GM18858 (cell line): ENCODE measurements around the gene OR2G6.
"Not testable (repeated sequence)": the region's sequence is repeated elsewhere in the genome, so short reads cannot be mapped to it uniquely, and the experiment has no call there.

ENCODE experiments used
- ATAC-seq: cut with Tn5 transposase; IDR thresholded peaks from one replicate; pipeline ENCODE4 v1.9.1; 2021; ENCODE audit not compliant: unreplicated experiment

OR2G6 gene

GRCh38 chr1:248507773-248508172, at the start of gene OR2G6:
TSS of gene OR2G6 (plus strand) at chr1:248508073. CDS start at chr1:248521647, 13,574 bp downstream.
- ATAC-seq, result not testable (repeated sequence)

- not testable (repeated sequence) for ATAC-seq
Measured at GRCh38 chr1:248459117-248459516, 48.8 kb upstream of the OR2G6 start.

GRCh38 chr1:248471154-248471553, 36.7 kb upstream of the OR2G6 start:
- no peak for ATAC-seq

DNA sequence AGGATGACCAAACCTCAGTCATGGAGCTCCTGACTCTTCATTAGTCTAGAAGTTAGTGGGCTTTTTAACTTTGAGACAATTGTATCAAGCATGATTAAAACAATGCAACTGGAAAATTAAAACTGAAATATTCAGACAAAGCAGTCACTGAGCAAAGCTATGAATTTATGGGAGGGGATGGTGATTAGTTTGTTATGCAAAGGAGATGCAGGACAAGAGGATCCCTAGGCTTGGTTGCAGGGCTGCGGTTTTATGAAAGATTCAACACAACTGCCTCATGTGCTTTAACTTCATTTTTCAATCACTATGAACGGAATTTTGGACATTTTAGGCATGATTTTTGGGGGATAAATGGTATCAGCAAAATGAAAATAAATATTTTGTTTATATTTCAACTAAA, 35.8 kb upstream of the OR2G6 start:
- not testable (repeated sequence) for ATAC-seq

- ATAC-seq, result not testable (repeated sequence)
Measured at GRCh38 chr1:248473051-248473450, 34.8 kb upstream of the OR2G6 start, which contains the start of gene OR2T3. TSS of gene OR2T3 (plus strand) at chr1:248473351. CDS start at chr1:248473351, 0 bp downstream.

- peak; percentile 79 for ATAC-seq
Measured at GRCh38 chr1:248475660-248476059, 32.2 kb upstream of the OR2G6 start.

DNA sequence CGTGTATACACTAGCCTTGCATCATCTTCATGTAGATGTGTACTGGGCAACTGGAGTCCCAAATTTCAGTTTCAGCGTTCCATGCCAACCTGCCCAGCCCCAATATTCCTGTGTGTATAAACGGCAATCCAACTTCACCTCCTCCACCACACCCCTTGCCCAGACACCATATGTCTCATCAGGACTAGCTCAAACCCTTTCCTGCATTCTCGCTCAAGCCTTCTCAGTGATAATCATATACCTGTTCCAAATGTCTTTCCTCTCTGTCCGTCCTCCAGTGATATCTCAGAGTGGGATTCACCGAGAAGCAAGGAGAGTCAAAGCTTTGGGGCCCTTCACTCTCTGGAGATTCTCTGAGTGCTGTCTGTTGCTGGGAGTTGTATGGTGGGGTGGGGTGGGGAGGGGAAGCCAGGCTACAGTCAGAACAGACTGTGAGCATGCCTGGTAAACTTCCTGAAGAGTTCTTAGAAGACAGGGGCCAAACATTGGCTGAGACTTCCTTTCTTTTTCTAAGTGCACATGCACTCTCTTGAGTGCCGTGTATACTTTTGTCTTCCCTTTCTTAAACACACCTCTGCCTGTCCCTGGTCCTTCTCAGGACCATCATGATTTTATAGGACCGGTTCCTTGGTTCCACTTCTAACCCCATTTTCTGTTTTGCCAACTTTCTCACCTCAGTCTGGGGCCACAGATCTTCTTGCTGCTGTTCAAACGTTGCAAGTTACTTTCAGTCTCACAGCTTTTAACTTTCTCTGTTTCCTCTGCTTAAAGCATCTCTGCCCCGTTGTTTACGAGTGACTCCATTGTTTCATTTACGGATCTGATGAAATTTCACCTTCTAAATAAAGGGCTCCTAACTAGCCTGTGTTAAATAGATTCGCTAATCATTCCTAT, 25.9 kb upstream of the OR2G6 start:
- peak; percentile 91 for ATAC-seq

GRCh38 chr1:248488289-248488688, 19.6 kb upstream of the OR2G6 start, which contains the start of gene OR2T5:
TSS of gene OR2T5 (plus strand) at chr1:248488589. CDS start at chr1:248488589, 0 bp downstream.
- ATAC-seq, result not testable (repeated sequence)

GRCh38 chr1:248496661-248497060, 11.2 kb upstream of the OR2G6 start:
- ATAC-seq, result not testable (repeated sequence)

- not testable (repeated sequence) for ATAC-seq
Measured at GRCh38 chr1:248500305-248501035, 7.4 kb upstream of the OR2G6 start.

- not testable (repeated sequence) for ATAC-seq
Measured at GRCh38 chr1:248510217-248510616, 2.3 kb downstream of the OR2G6 start.

- ATAC-seq, result no peak
Measured at GRCh38 chr1:248521856-248522255, 14.0 kb downstream of the OR2G6 start.

DNA sequence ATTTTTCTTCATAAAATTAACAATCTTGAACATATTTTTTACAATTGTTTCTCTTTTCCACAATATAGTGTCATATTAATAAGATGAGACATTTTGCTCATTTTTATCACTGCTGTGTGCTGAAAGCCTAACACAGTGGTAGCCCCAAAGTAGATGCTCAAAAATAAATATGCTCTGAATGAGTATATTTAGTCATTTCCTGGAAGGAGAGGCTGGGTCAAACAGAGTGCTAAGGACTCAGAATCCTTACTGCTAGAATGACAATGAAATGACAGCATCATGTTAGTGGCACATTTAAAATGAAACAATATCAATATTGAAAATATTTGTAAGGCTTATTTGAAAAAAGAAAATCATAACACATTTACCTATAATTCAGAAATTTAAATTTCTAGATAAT, 29.6 kb downstream of the OR2G6 start:
- ATAC-seq, result peak; percentile 44

GRCh38 chr1:248547383-248547782, 39.5 kb downstream of the OR2G6 start:
- not testable (repeated sequence) for ATAC-seq

- ATAC-seq, result not testable (repeated sequence)
Measured at GRCh38 chr1:248551027-248551426, 43.2 kb downstream of the OR2G6 start.

DNA sequence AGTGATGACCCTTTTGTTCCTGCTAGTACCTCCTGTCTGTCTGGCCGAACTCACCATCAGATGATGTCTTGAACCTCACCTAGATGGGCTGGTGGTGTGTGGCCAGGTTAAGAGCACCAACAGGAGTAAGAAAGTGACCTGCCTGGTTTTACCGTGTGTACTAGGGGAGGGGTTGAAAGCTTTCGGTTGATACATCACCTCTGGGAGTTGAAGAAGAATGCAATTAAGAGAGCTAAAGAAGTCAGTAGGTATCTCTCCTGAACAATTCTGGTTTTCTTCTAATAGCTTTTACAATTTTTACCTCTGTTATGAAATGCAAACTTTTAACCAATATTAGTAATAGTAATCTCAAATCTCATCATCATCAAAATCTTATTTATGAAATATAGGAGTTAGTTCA, 54.8 kb downstream of the OR2G6 start, which contains the start of gene OR2T29:
Gene OR2T29, minus strand, starts transcription at position 101 of the 400 bp plus-strand sequence. CDS start 3,281 bp downstream, outside the sequence.
- not testable (repeated sequence) for ATAC-seq

DNA sequence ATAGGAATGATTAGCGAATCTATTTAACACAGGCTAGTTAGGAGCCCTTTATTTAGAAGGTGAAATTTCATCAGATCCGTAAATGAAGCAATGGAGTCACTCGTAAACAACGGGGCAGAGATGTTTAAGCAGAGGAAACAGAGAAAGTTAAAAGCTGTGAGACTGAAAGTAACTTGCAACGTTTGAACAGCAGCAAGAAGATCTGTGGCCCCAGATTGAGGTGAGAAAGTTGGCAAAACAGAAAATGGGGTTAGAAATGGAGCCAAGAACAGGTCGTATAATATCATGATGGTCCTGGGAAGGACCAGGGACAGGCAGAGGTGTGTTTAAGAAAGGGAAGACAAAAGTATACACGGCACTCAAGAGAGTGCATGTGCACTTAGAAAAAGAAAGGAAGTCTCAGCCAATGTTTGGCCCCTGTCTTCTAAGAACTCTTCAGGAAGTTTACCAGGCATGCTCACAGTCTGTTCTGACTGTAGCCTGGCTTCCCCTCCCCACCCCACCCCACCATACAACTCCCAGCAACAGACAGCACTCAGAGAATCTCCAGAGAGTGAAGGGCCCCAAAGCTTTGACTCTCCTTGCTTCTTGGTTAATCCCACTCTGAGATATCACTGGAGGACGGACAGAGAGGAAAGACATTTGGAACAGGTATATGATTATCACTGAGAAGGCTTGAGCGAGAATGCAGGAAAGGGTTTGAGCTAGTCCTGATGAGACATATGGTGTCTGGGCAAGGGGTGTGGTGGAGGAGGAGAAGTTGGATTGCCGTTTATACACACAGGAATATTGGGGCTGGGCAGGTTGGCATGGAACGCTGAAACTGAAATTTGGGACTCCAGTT, 57.9 kb downstream of the OR2G6 start:
- ATAC-seq, result not testable (repeated sequence)

GRCh38 chr1:248569049-248569448, 61.2 kb downstream of the OR2G6 start:
- not testable (repeated sequence) for ATAC-seq

DNA sequence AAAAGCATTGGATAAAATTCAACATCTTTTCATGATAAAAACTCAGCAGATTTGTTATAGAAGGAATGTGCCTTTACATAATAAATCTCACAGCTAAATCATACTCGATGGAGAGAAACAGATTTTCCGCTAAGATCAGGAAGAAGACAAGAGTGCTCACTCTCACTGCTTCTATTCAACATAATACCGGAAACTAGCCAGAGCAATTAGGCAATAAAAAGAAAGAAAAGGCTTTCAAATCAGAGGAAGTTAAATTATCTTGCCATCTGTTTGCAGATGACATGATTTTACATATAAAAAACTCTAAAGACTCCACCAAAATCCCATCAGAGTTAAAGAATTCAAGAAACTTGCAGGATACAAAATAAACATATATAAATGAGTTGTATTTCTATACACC, 62.9 kb downstream of the OR2G6 start:
- ATAC-seq, result not testable (repeated sequence)

DNA sequence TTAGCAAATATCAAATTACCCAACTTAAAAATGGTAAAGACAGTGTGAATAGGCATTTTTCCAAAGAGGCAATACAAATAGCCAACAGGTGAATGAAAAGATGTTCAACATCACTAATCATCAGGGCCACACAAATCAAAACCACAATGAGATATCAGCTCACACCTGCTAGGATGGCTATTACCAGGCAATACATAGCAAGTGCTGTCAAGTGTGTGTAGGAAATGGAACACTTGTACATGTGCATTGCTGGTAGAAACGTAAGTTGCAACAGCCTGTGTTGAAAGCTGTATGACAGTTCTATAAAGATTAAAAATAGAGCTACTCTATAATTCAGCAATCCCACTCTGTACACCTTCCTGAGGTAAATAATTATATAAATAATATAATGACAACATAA, 64.2 kb downstream of the OR2G6 start:
- peak; percentile 89 for ATAC-seq
